ENCODE measurements around the gene EEIG2.

DNA sequence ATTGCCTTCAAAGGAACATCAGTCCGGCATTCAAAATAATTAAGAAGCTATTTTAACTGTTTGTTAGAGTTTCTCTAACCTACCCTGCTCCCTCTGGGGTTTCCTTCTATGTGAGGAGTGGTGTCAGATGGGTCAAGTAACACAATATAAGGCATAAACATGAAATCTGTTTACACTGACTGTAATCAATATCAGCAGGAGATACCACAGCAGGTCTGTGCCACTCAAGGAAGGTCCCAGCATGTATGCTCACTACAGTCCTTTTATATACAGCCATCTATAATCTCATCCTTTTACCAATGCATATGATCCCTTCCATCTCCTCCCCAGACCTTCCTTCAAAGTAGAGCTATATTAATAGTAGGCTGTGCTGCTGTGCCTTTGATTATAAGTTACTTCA, 25.4 kb downstream of the EEIG2 start:
- no peak for TF ChIP-seq EP300 (IDR thresholded peaks at IDR 0.05)
- TF ChIP-seq, protein P1, sequence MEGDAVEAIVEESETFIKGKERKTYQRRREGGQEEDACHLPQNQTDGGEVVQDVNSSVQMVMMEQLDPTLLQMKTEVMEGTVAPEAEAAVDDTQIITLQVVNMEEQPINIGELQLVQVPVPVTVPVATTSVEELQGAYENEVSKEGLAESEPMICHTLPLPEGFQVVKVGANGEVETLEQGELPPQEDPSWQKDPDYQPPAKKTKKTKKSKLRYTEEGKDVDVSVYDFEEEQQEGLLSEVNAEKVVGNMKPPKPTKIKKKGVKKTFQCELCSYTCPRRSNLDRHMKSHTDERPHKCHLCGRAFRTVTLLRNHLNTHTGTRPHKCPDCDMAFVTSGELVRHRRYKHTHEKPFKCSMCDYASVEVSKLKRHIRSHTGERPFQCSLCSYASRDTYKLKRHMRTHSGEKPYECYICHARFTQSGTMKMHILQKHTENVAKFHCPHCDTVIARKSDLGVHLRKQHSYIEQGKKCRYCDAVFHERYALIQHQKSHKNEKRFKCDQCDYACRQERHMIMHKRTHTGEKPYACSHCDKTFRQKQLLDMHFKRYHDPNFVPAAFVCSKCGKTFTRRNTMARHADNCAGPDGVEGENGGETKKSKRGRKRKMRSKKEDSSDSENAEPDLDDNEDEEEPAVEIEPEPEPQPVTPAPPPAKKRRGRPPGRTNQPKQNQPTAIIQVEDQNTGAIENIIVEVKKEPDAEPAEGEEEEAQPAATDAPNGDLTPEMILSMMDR (IDR thresholded peaks at IDR 0.05) = no peak
